GM19463 (cell line): ENCODE results near the gene PDRG1.

Source experiments
- ATAC-seq: cut with Tn5 transposase; IDR thresholded peaks from one replicate; pipeline ENCODE4 v1.9.1; 2021; ENCODE audit warnings: mild to moderate bottlenecking, moderate library complexity; ENCODE audit not compliant: unreplicated experiment

Gene PDRG1

GRCh38 chr20:31967830-31968249 is 16.0 kb upstream of the PDRG1 start, which contains the start of gene XKR7:
TSS of gene XKR7 (plus strand) at chr20:31968151. CDS start at chr20:31968176, 25 bp downstream.
- ATAC-seq: no peak

DNA sequence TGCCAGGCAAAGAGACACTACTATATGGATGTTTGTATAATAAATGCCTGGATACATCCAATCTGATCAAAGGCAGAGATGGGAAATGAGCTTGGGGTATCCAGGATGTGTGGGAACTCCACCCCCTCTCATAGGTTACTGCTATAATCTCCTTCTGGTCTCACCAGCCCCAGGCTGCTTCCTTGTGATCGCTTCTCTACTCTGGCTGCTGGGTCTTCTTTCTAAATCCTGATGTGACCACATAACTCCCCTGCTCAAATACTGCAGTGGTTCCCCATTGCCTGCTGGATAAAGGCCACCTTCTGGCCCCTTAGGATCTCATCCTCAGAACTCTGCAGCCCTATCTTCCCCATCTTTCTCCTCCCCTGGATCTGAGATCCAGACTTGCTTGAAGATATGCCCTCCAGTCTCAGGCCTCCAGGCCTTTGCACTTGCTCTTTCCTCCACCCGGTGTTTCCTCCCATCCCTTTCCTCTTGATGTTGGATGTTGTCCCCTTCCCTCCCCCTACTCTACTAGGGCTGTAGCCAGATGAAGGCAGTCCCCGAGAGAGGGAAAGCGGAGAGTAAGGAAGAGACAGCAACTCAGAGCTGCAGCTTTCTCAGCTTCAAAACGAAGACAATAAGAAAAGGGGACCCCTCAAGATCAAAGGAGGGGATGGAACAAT is 15.3 kb upstream of the PDRG1 start:
- ATAC-seq: no peak

GRCh38 chr20:31963889-31964288 is 12.0 kb upstream of the PDRG1 start:
- no peak for ATAC-seq

DNA sequence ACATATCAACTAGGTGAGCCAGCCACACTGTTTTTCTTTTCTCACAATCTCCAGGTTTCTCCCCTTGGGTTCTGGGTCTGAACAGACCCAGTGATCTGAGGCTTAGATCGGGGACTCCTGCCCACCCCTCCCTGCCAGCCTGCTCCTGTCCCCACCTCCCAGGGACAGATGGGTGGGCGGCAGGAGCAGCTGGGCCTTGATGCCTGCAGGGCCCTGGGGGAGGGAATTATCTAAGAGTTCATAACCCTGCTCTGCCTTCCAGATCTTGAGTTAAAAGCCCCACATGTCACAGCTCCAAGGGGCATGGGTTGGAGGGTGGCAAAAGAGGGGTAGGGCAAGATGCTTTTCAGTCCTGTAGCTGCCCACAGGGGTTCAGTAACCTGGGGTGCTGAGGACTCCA is 10.9 kb upstream of the PDRG1 start:
- ATAC-seq: no peak

- ATAC-seq: no peak
These were observed 5.0 kb upstream of the PDRG1 start for GRCh38 chr20:31956556-31957526.

- no peak for ATAC-seq
These were observed 2.7 kb upstream of the PDRG1 start for GRCh38 chr20:31954500-31954899.

DNA sequence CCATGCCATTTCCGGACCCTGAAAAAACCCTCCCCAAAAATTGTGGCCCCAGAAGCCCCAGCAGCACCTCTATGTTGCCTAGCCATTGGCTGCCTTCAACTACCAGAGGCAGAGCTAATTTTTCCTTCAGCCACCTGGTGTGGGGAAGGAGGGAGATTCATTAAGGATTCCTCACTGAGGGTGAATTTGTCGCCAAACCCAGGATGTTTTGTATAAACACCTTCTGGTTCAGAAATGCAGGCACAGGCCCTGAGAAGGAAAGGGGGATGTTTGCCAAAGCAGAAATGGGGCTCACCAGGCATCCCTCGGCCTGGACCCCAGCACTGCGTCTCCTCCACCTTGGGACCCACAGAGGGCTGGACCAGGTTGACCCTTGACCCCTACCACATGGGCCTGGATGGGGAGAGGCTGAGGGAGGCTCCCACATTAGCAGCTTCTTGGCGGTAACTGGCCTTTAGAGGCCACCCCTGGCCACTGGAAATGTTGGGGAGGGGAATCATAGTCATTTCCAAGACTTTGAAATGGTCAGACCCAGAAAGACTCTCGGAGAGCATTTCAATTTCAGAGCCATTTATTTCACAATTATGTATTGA is 1.8 kb upstream of the PDRG1 start:
- no peak for ATAC-seq

GRCh38 chr20:31951203-31951529 is 680 bp downstream of the PDRG1 start:
- no peak for ATAC-seq

DNA sequence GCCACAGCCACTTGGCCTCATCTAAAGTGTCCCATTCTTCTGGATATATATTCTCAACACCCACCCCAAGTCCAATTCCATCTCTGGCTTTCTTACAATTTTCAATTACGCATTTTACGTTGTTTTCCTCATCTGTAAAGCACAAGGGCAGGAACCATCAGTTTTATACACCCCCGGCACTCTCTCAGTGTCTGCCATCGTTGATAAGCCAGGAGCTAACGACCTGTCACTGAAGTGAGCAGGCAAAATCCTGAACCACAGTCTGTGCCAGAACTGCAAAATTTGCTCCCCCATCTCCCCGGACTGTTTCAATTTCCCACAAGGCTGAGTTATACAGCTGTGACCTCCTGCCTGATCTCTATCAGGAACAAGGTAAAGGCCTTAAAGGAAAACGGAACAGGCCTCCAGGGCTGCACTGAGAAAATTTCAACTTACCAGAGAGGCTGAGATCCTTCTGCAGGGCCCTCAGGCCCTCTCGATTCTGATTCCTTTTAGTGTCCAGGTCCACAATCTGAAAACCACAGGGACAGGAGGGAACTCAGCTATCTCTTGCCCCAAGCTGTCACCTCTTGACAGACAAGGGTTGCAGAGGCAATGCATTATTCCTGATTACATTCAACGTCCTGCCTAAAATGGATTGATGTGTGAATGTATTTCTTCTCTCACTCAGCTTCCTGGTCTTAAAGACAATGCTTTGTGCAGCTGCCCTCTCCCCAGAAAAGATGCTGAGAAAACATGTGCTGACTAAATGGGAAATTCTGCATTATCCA is 1.8 kb downstream of the PDRG1 start:
- ATAC-seq: no peak

DNA sequence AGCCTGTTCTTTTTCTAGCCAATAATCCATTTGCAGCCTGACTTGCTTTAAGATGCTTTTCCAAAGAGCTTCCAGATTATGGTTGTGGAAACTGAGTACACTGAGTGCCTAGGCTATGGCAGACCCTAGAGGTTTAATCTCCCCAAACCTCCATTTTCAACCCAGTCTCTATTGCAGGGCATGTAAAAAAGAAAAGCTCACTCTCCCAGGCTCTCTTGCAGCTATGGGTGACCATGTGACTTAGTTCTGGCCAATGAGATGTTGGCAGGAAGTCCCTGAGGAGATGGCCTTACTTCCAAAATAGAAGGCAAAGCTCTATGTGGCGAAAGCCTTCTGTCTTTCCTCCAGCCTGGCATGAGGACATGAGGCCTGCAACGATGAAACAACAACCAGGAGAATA is 3.8 kb downstream of the PDRG1 start:
- no peak for ATAC-seq

DNA sequence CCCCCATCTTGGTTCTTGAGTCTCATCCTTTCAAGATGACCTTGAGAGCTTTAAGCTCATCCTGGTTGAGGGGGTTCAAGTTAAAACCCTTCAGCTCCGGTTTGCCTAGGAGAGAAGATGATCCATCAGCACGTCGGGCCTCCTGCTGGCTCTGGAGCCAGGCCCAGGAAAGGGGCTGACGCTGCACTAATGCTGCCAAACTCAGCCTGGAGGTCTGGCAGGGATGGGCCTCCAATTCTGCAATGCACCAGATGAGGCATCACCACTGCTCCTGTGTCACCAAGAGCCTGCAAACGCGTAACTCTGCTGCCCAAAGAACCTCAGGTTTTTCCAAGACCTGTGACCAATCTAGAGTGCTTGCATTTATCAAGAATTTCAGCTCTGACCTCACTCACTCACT is 6.1 kb downstream of the PDRG1 start:
- ATAC-seq: no peak

- no peak for ATAC-seq
These were observed 6.5 kb downstream of the PDRG1 start for GRCh38 chr20:31945319-31945718.

GRCh38 chr20:31943052-31943471 is 8.8 kb downstream of the PDRG1 start:
- ATAC-seq: no peak

DNA sequence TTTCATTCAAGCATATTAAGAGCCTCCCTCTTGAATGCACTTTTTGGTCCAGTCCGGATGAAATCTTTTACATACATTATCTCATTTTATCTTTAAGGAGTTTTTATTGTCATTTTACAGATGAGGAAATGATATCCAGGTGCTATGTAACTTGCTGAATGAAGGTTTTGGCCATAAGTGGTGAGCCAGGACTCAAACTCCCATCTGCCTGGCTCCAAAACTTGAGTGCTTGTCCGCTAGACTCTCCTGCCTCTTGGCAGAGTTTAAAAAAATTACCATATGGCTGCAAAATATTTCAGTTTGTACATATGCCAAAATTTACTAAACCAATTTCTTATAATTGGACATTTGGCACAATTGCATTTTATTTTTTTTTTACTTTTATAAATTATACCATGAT is 12.2 kb downstream of the PDRG1 start:
- no peak for ATAC-seq

DNA sequence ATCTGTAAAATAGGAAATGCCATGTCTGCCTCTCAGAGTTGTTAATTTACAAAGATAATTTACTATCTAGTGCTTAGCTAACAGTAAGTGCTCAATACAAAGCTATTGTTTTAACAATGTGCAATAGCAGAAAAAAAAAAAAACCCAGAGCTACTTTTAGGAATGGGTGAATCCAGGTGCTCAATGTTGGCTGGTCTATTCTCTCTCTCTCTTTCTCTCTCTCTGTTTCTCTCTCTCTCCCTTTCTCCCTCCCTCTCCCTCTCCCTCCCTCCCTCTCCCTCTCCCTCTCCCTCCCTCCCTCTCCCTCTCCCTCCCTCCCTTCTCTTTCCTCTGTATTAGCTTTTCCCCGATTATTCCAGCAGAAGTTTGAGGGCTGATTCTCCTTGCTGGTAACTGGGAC is 14.0 kb downstream of the PDRG1 start:
- no peak for ATAC-seq

DNA sequence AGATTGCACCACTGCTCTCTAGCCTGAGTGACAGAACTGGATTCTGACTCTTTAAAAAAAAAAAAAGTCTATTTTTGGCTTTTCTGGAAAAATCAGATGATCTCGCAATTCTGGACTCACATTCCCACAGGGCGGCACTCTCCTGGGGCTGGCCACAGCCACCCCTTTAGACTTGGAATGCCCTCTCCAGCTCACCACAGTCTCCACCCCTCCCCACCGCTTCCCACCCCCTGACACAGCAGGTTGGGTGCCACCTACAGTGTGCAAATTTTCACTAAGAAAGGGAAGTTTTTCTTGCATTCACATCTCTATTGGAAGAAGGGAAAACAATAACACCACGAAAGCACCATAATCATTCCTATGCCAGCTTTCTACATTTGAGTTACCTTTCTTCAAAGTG is 15.4 kb downstream of the PDRG1 start:
- no peak for ATAC-seq

DNA sequence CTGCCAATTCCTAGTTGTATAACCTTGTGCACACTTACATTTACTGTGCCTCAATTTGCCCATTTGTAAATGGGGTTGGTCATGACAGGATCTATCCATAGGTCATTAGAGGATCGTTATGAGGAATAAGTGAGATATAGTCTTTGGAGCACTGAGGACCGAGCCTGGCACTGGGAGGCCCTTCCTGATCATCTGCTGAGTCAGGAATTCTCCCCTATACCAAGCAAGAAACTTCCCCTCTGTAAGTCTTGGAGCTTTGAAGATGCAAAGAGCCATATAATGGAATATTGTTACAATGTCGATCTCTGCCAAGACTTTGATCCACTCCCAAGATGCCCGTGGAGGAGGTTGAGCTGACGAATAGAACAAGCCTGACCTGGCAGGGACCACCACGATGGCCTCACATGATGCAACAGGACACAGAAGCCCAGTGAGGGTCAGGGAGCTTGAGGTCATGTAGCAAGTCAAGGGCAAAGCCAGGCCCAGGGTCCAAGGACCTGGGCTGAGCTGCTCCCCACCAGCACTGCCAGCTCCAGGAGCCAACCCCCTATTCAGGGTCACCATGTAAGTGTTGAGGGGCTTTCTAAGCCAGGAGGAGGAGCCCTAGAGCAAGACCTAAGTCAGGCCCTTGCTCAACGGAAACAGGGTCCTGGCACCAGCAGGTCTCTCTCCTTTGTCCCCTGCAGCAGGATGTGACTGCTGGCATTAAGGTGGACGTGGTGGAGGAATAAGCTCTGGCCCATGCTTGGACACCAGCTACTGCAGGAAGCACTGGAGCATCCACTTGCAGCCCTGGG is 16.7 kb downstream of the PDRG1 start:
- ATAC-seq: no peak

GRCh38 chr20:31934491-31934890 is 17.4 kb downstream of the PDRG1 start:
- no peak for ATAC-seq

DNA sequence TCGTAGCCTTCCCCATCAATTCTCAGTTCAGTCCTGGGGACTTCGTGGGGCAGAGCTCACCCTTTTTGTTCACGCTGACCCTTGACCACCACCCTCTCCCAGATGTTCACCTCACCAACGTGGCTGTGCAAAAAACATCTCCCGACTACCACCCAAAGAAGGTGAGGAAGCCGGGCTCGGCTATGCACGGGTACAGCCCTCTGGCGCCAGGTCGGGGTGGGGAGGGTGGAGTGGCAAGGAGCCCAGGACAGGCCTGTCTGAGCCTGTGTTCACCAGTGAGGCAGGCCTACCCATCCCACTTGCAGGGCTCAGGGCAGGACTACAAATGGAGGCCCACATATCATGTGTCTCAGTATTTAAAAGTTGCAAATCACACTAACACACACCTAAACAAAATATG is 18.1 kb downstream of the PDRG1 start:
- ATAC-seq: no peak

GRCh38 chr20:31930779-31931178 is 21.1 kb downstream of the PDRG1 start:
- ATAC-seq: no peak
